NCI-H2081 treated with DMSO at 0.1 percent for 48 hours (cell line): Measurements from ENCODE around the gene KRTAP5-11.
"Not testable (repeated sequence)": the region's sequence is repeated elsewhere in the genome, so short reads cannot be mapped to it uniquely, and the experiment has no call there.

Experiments used
- DNase-seq: peaks from one replicate; lab custom pipeline; 2025; lab: John Stamatoyannopoulos, UW

KRTAP5-11 gene

GRCh38 chr11:71582309-71582895 lies at the start of gene KRTAP5-11:
KRTAP5-11 (minus strand) TSS chr11:71582875; CDS start chr11:71582837, 38 bp downstream.
- no peak for DNase-seq

- not testable (repeated sequence) for DNase-seq
Observed at GRCh38 chr11:71631551-71631950, 48.9 kb upstream of the KRTAP5-11 start.

GRCh38 chr11:71630071-71630470 lies 47.4 kb upstream of the KRTAP5-11 start:
- DNase-seq: not testable (repeated sequence)

- not testable (repeated sequence) for DNase-seq
Observed at GRCh38 chr11:71628943-71629342, 46.3 kb upstream of the KRTAP5-11 start.

GRCh38 chr11:71623226-71623625 lies 40.6 kb upstream of the KRTAP5-11 start:
- DNase-seq: not testable (repeated sequence)

- not testable (repeated sequence) for DNase-seq
Observed at GRCh38 chr11:71622561-71622960, 39.9 kb upstream of the KRTAP5-11 start.

GRCh38 chr11:71615003-71615402 lies 32.3 kb upstream of the KRTAP5-11 start:
- DNase-seq: not testable (repeated sequence)

- not testable (repeated sequence) for DNase-seq
Observed at GRCh38 chr11:71614366-71614917, 31.8 kb upstream of the KRTAP5-11 start.

- DNase-seq: not testable (repeated sequence)
Observed at GRCh38 chr11:71613931-71614330, 31.3 kb upstream of the KRTAP5-11 start.

- DNase-seq: not testable (repeated sequence)
Observed at GRCh38 chr11:71611218-71611910, 28.7 kb upstream of the KRTAP5-11 start.

GRCh38 chr11:71608272-71608671 lies 25.6 kb upstream of the KRTAP5-11 start:
- not testable (repeated sequence) for DNase-seq

GRCh38 chr11:71607520-71608216 lies 25.0 kb upstream of the KRTAP5-11 start:
- not testable (repeated sequence) for DNase-seq

- DNase-seq: not testable (repeated sequence)
Observed at GRCh38 chr11:71606853-71607519, 24.3 kb upstream of the KRTAP5-11 start.

GRCh38 chr11:71604798-71605488 lies 22.3 kb upstream of the KRTAP5-11 start:
- not testable (repeated sequence) for DNase-seq

- DNase-seq: not testable (repeated sequence)
Observed at GRCh38 chr11:71603221-71603620, 20.5 kb upstream of the KRTAP5-11 start.

GRCh38 chr11:71589546-71589920 lies 6.9 kb upstream of the KRTAP5-11 start:
- DNase-seq: not testable (repeated sequence)

GRCh38 chr11:71588822-71589545 lies 6.3 kb upstream of the KRTAP5-11 start:
- not testable (repeated sequence) for DNase-seq

GRCh38 chr11:71588314-71588713 lies 5.6 kb upstream of the KRTAP5-11 start:
- DNase-seq: not testable (repeated sequence)

- not testable (repeated sequence) for DNase-seq
Observed at GRCh38 chr11:71585673-71586072, 3.0 kb upstream of the KRTAP5-11 start.

- DNase-seq: not testable (repeated sequence)
Observed at GRCh38 chr11:71582969-71583368, 294 bp upstream of the KRTAP5-11 start.

- DNase-seq: no peak
Observed at GRCh38 chr11:71581826-71582225, 849 bp downstream of the KRTAP5-11 start.
